ENCODE measurements around the gene TMEM72.
"Not testable (repeated sequence)": the region's sequence is repeated elsewhere in the genome, so short reads cannot be mapped to it uniquely, and the experiment has no call there.

Gene TMEM72

GRCh38 chr10:44911081-44911540 is at the start of gene TMEM72:
Gene TMEM72 (plus strand): TSS chr10:44911337. CDS start chr10:44911513, 176 bp downstream.
- DNase-seq, result no peak

- no peak for DNase-seq
Measured at GRCh38 chr10:44862006-44862751, 49.0 kb upstream of the TMEM72 start.

GRCh38 chr10:44862924-44863323 is 48.2 kb upstream of the TMEM72 start:
- no peak for DNase-seq

GRCh38 chr10:44863344-44864047 is 47.6 kb upstream of the TMEM72 start:
- no peak for DNase-seq

GRCh38 chr10:44864051-44864450 is 47.1 kb upstream of the TMEM72 start:
- DNase-seq, result no peak

- peak; percentile 70 for DNase-seq
Measured at GRCh38 chr10:44864637-44865288, 46.4 kb upstream of the TMEM72 start.

- no peak for DNase-seq
Measured at GRCh38 chr10:44865289-44865671, 45.9 kb upstream of the TMEM72 start.

- not testable (repeated sequence) for DNase-seq
Measured at GRCh38 chr10:44866367-44866766, 44.8 kb upstream of the TMEM72 start.

GRCh38 chr10:44870031-44870430 is 41.1 kb upstream of the TMEM72 start:
- DNase-seq, result no peak

- no peak for DNase-seq
Measured at GRCh38 chr10:44873160-44873559, 38.0 kb upstream of the TMEM72 start.

GRCh38 chr10:44874166-44874565 is 37.0 kb upstream of the TMEM72 start:
- DNase-seq, result no peak

GRCh38 chr10:44878706-44879530 is 32.2 kb upstream of the TMEM72 start:
- DNase-seq, result peak; percentile 23

- no peak for DNase-seq
Measured at GRCh38 chr10:44879531-44879899, 31.6 kb upstream of the TMEM72 start.

- DNase-seq, result no peak
Measured at GRCh38 chr10:44880090-44880715, 30.9 kb upstream of the TMEM72 start.

GRCh38 chr10:44881649-44882048 is 29.5 kb upstream of the TMEM72 start:
- DNase-seq, result no peak

GRCh38 chr10:44882166-44882720 is 28.9 kb upstream of the TMEM72 start:
- DNase-seq, result no peak

GRCh38 chr10:44883593-44884331 is 27.4 kb upstream of the TMEM72 start:
- no peak for DNase-seq

- no peak for DNase-seq
Measured at GRCh38 chr10:44885710-44886109, 25.4 kb upstream of the TMEM72 start.

- no peak for DNase-seq
Measured at GRCh38 chr10:44886966-44887365, 24.2 kb upstream of the TMEM72 start.

- DNase-seq, result no peak
Measured at GRCh38 chr10:44888886-44889285, 22.3 kb upstream of the TMEM72 start.

GRCh38 chr10:44889834-44890233 is 21.3 kb upstream of the TMEM72 start:
- DNase-seq, result no peak
